Suprapubic skin (tissue), 3 donors: ENCODE results near the gene CDH6.

Source experiments
- POLR2AphosphoS5 ChIP-seq, 3 donors: sonication (generic); formaldehyde crosslinking; IDR thresholded peaks; one replicate each; pipeline ENCODE4 v1.6.1; 2017; ENCODE audit warnings: antibody characterized with exemption in 3 of 3
- TF ChIP-seq, protein P1 (sequence below), 2 donors: fragments of 200-600 bp in 1 of 2; fragments of 450-650 bp in 1 of 2; sonication (generic) in 1 of 2; IDR thresholded peaks; one replicate each; pipeline ENCODE4 v1.5.1; 2016 to 2019; ENCODE audit warnings: antibody characterized with exemption in 2 of 2, mild to moderate bottlenecking in 1 of 2, moderate library complexity in 1 of 2

DNA sequence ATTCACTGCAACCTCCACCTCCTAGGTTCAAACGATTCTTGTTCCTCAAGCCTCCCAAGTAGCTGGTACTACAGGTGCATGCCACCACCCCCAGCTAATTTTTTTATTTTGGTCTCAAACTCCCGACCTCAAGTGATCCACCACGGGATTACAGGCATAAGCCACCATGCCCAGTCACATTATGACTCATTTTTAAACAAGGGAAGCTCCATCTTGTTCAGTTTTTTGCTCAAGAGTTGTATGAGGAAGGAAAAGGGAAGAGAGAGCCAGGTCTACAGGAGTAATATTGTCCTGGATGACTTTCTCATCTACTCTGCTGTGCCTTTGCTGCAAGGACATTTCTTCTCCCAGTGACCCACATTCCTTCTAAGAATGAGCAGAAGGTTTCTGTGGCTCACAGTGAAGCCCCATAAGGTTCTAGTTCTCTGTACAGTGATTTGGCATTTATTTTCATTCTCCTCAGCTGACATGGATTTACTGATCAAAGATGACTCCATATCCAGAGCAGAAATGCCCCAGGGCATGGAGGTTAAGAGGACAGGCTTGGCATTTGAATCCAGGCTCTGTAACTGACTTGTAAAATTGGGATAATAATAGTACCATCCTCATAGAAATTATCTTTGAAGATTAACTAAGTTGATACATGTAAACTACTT, 153.5 kb downstream of the CDH6 start:
- TF ChIP-seq, protein P1, sequence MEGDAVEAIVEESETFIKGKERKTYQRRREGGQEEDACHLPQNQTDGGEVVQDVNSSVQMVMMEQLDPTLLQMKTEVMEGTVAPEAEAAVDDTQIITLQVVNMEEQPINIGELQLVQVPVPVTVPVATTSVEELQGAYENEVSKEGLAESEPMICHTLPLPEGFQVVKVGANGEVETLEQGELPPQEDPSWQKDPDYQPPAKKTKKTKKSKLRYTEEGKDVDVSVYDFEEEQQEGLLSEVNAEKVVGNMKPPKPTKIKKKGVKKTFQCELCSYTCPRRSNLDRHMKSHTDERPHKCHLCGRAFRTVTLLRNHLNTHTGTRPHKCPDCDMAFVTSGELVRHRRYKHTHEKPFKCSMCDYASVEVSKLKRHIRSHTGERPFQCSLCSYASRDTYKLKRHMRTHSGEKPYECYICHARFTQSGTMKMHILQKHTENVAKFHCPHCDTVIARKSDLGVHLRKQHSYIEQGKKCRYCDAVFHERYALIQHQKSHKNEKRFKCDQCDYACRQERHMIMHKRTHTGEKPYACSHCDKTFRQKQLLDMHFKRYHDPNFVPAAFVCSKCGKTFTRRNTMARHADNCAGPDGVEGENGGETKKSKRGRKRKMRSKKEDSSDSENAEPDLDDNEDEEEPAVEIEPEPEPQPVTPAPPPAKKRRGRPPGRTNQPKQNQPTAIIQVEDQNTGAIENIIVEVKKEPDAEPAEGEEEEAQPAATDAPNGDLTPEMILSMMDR (IDR thresholded peaks at IDR 0.05), result no peak
- no peak for TF ChIP-seq POLR2AphosphoS5 (IDR thresholded peaks at IDR 0.05)
